Cardiac fibroblast (primary cell): ENCODE measurements around the gene SLC45A2.
A peak's percentile ranks its signal among the peaks of the same experiment; 100 is the strongest.
"Not testable (repeated sequence)": the region's sequence is repeated elsewhere in the genome, so short reads cannot be mapped to it uniquely, and the experiment has no call there.

Experiments used
- DNase-seq, 2 donors: peaks; one replicate each; pipeline versions ENCODE4 v3.0.0 to v3.0.0-alpha.2; 2010; ENCODE audit warnings: low read depth in 2 of 2
- H3K4me3 ChIP-seq, 2 donors: replicated peaks in 1 of 2; 1 replicate in 1 of 2; 2 replicates in 1 of 2; pipeline ENCODE4 v1.5.1; 2011; ENCODE audit warnings: low read depth in 2 of 2, low read length in 2 of 2, mild to moderate bottlenecking in 2 of 2, moderate library complexity in 1 of 2
- TF ChIP-seq, protein P1 (sequence below): IDR thresholded peaks from one replicate; pipeline ENCODE4 v1.5.1; 2011; ENCODE audit warnings: low read depth, mild to moderate bottlenecking, low read length, inconsistent platforms

The SLC45A2 gene

DNA sequence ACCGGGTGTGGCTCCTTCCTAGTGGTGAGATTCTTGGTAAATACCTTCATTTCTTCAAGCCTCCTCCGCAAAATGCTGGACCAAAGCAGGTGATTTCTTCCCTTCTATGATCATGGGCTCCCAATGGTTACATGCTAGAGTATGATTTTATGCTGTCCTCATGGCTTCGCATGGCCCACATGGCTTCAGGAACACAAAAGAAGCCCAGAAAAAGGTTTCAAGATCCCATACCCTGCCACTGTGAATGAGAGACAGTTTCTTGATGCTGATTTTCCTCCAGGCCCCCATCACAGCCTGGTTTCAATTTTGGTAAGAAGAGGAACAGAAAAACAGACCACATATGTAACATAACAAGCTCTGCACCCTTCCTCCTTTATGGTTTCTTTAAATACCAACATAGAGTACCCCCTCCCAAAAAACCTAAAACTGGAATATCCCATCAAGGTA is 50.7 kb downstream of the SLC45A2 start:
- H3K4me3 ChIP-seq: no peak overlapping the region
- TF ChIP-seq, protein P1, sequence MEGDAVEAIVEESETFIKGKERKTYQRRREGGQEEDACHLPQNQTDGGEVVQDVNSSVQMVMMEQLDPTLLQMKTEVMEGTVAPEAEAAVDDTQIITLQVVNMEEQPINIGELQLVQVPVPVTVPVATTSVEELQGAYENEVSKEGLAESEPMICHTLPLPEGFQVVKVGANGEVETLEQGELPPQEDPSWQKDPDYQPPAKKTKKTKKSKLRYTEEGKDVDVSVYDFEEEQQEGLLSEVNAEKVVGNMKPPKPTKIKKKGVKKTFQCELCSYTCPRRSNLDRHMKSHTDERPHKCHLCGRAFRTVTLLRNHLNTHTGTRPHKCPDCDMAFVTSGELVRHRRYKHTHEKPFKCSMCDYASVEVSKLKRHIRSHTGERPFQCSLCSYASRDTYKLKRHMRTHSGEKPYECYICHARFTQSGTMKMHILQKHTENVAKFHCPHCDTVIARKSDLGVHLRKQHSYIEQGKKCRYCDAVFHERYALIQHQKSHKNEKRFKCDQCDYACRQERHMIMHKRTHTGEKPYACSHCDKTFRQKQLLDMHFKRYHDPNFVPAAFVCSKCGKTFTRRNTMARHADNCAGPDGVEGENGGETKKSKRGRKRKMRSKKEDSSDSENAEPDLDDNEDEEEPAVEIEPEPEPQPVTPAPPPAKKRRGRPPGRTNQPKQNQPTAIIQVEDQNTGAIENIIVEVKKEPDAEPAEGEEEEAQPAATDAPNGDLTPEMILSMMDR: no peak
- DNase-seq: no peak

DNA sequence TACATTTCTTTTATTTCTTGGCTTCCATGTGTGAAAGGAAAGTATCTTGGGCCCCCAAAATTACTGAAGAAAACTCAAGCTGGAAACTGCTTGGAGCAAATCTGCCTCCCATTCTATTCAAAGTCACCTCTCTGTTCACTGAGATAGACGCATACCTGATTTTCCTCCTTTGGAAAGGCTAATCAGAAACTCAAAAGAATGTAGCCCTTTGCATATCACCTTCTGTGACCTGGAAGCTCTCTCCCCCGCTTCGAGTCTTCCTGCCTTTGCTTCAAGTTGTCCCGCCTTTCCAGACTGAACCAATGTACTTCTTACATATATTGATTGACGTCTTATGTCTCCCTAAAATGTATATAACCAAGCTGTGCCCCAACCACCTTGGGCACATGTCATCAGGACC is 53.4 kb downstream of the SLC45A2 start:
- no peak for DNase-seq
- TF ChIP-seq, protein P1: no peak
- no peak overlapping the region for H3K4me3 ChIP-seq

DNA sequence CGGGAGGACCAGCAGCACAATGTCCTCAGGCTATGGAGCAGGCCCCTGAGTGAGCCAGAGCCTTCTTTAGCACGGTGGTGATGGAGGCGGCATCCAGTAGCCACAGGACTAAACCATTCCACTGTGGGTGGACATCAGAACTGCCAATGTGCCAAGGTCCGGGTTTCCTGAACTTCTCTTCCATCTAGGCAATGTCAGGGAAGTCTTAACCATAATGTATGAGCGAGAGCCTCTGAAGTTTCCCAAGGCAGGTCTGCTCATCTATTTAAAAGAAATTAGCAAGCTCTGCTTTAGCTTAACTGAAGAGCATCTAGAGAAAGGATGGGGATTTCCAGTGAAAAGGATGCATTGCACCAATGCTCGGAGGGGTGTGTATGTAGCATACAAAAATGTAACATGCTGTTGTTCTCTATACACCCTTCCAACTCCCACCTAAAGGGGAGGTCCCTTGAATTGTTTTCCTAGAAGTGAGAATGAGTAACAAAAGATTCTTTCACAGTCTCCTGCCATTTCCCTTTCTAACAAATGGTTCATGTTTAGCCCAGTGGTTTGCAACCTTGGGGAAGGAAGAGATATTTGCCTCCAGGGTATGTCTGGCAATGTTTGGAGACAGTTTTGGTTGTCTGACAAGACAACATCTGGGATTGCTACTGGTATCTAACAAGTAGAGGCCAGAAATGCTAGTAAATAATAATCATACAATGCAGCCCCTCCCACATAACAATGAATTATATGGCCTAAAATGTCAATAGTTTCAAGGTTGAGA is 54.4 kb downstream of the SLC45A2 start:
- DNase-seq: no peak
- TF ChIP-seq, protein P1: no peak
- no peak overlapping the region for H3K4me3 ChIP-seq

DNA sequence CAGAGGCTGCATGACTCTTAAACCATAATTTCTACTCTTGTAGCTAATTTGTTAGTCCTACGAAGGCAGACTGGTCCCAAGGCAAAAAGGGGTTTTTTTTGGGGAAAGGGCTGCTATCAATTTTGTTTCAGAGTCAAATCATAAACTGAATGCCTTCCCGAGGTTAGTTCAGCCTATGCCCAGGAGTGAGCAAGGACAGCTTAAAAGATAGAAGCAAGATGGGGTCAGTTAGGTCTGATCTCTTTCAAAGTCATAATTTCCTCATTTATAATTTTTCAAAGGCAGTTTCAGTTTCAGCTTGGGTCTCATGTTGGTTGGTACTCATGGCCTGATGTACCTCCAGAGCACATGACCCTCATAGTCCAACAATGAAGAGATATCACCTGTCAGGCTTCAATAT is 56.2 kb downstream of the SLC45A2 start:
- TF ChIP-seq, protein P1: no peak
- H3K4me3 ChIP-seq: no peak overlapping the region
- no peak for DNase-seq

DNA sequence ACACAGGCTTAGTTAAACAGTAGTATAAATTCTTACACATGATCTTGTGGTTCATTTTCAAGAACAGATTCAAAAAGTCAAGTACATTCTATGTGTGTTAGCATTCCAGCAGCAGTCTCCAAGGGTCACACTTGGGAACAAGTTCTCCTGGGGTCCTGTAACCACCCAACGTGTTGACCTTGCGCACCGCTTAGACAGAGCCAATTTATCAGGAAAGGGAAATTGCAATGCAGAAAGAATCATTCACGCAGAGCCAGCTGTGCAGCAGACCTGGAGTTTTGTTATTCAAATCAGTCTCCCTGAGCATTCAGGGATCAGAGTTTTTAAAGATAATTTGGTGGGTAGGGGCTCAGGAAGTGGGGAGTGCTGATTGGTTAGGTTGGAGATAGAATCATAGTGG is 56.8 kb downstream of the SLC45A2 start:
- no peak for DNase-seq
- H3K4me3 ChIP-seq: no peak overlapping the region
- TF ChIP-seq, protein P1: no peak

DNA sequence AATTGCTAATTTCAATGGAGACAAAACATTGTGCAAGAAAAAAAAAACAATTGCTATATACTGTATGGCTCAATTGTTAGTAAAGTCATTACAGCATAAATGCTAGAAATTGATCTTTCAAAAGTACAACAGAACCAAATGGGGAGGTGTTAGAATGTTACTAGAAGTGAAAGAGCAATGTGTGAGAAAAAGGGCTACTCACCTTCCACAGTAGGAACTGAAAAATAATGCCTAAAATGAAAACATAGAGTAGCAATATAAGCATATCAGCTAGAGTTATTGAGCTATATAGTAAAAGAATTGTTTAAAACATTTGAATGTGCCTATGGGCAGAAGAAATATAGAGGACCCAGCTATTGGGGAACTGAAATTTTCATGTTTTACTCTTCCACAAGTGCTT is 59.2 kb downstream of the SLC45A2 start:
- TF ChIP-seq, protein P1: no peak
- H3K4me3 ChIP-seq: no peak overlapping the region
- no peak for DNase-seq

DNA sequence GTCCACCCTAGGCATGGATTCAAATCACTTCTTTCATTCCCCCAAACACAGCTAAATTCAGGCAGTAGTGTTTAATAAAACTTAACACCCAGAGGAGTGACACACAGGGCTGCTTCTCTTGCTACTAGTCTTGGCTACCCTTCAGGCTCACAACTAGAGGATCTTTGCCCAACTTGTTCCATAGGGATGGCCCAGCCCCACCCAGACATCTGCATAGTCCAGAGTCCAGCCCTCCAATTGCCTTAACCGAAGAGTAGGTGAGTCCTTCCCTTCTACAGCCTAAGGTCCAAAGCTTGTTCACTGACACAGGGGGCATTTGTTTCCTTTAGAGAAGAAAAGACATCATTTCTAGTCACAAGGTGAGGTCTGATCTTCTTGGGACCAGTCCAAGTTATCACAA is 63.5 kb downstream of the SLC45A2 start:
- H3K4me3 ChIP-seq: no peak overlapping the region
- DNase-seq: no peak
- TF ChIP-seq, protein P1: no peak

DNA sequence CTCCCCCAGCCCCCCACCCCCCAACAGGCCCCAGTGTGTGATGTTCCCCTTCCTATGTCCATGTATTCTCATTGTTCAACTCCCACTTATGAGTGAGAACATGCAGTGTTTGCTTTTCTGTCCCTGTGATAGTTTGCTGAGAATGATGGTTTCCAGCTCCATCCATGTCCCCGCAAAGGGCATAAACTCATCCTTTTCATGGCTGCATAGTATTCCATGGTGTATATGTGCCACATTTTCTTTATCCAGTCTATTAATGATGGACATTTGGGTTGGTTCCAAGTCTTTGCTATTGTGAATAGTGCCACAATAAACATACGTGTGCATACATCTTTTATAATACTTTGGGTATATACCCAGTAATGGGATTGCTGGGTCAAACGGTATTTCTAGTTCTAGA is 69.6 kb downstream of the SLC45A2 start:
- DNase-seq, H3K4me3 ChIP-seq: not testable (repeated sequence)

DNA sequence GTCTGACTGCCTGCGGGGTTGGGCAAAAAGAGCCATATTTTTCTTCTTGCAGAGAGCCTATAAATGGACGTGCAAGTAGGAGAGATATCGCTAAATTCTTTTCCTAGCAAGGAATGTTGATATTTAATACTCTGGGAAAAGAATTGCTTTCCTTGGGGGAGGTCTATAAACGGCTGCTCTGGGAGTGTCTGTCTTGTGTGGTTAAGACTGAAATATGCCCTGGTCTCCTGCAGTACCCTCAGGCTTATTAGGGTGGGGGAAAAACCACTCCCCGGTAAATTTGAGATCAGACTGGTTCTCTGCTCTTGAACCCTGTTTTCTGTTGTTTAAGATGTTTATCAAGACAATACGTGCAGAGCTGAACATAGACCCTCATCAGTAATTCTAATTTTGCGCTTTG is 78.2 kb downstream of the SLC45A2 start:
- DNase-seq: peak in 1 of 2 donors; percentile 13
- not testable (repeated sequence) for H3K4me3 ChIP-seq
